ENCODE results near the gene CHTF18. TPM values are rescaled to one million over a fixed set of nuclear protein-coding genes. Genes with fewer than 3 reads are reported as not detected.

Gene CHTF18
- total and polyA plus RNA-seq, 2 experiments from 2014 or later: 61.3 to 129 TPM

- TF ChIP-seq CTCF (conservative IDR thresholded peaks at IDR 0.05; ENCODE audit: low read depth in 2 of 2) (no peak), STAT1 (IDR thresholded peaks at IDR 0.05; ENCODE audit: unreplicated experiment) (no peak), EZH2phosphoT487 (IDR thresholded peaks at IDR 0.05; ENCODE audit: unreplicated experiment) (no peak), EZH2 (IDR thresholded peaks at IDR 0.05; ENCODE audit: low read depth, unreplicated experiment) (no peak), ZNF462 (CRISPR knock-in tag; IDR thresholded peaks at IDR 0.05) (no peak), CREB1 (CRISPR knock-in tag; IDR thresholded peaks at IDR 0.05; ENCODE audit: low read depth) (no peak), POLR2AphosphoS5 (IDR thresholded peaks at IDR 0.05; ENCODE audit: low read depth) (no peak), JUNB (IDR thresholded peaks at IDR 0.05; ENCODE audit: unreplicated experiment) (no peak)
Observed at GRCh38 chr16:780296-780695, 8.1 kb upstream of the CHTF18 start (continued).
